NCI-H2227 (cell line): ENCODE data around the gene SIDT2.
"Not testable (repeated sequence)": the region's sequence is repeated elsewhere in the genome, so short reads cannot be mapped to it uniquely, and the experiment has no call there.

Experiments
- DNase-seq: peaks from one replicate; lab custom pipeline; 2025; ENCODE audit not compliant: unreplicated experiment; lab: John Stamatoyannopoulos, UW

Gene SIDT2

GRCh38 chr11:117178210-117179034 lies at the start of gene SIDT2:
Gene SIDT2, plus strand, starts transcription at chr11:117178743. Its CDS starts 521 bp downstream, at chr11:117179264.
- DNase-seq = peak; percentile 92

- DNase-seq = not testable (repeated sequence)
Measured at GRCh38 chr11:117130396-117130795, 48.1 kb upstream of the SIDT2 start.

GRCh38 chr11:117130879-117131278 lies 47.7 kb upstream of the SIDT2 start:
- DNase-seq = no peak

- no peak for DNase-seq
Measured at GRCh38 chr11:117134431-117134830, 44.1 kb upstream of the SIDT2 start.

GRCh38 chr11:117134979-117135378 lies 43.6 kb upstream of the SIDT2 start:
- DNase-seq = not testable (repeated sequence)

- DNase-seq = not testable (repeated sequence)
Measured at GRCh38 chr11:117137223-117138086, 41.1 kb upstream of the SIDT2 start.

GRCh38 chr11:117143390-117143789 lies 35.2 kb upstream of the SIDT2 start:
- peak; percentile 59 for DNase-seq

- peak; percentile 90 for DNase-seq
Measured at GRCh38 chr11:117143871-117144476, 34.6 kb upstream of the SIDT2 start, which contains the start of gene PAFAH1B2. Gene PAFAH1B2, plus strand, starts transcription at chr11:117144287. Its CDS starts 8,161 bp downstream, at chr11:117152448.

- DNase-seq = peak; percentile 61
Measured at GRCh38 chr11:117144477-117145392, 33.8 kb upstream of the SIDT2 start.

GRCh38 chr11:117145393-117145761 lies 33.2 kb upstream of the SIDT2 start:
- DNase-seq = peak; percentile 35

- no peak for DNase-seq
Measured at GRCh38 chr11:117146521-117146920, 32.0 kb upstream of the SIDT2 start.

GRCh38 chr11:117152066-117152465 lies 26.5 kb upstream of the SIDT2 start:
- DNase-seq = no peak

- no peak for DNase-seq
Measured at GRCh38 chr11:117154468-117154867, 24.1 kb upstream of the SIDT2 start.

- no peak for DNase-seq
Measured at GRCh38 chr11:117157507-117157906, 21.0 kb upstream of the SIDT2 start.

GRCh38 chr11:117159892-117160291 lies 18.7 kb upstream of the SIDT2 start:
- no peak for DNase-seq

- no peak for DNase-seq
Measured at GRCh38 chr11:117160826-117161225, 17.7 kb upstream of the SIDT2 start.

GRCh38 chr11:117166491-117166890 lies 12.1 kb upstream of the SIDT2 start:
- DNase-seq = no peak

GRCh38 chr11:117169736-117170135 lies 8.8 kb upstream of the SIDT2 start:
- no peak for DNase-seq

- DNase-seq = no peak
Measured at GRCh38 chr11:117170210-117170609, 8.3 kb upstream of the SIDT2 start.

GRCh38 chr11:117171007-117171403 lies 7.5 kb upstream of the SIDT2 start:
- no peak for DNase-seq
